ENCODE data around the gene SLC43A3. TPM values are rescaled to one million over a fixed set of nuclear protein-coding genes. Genes with fewer than 3 reads are reported as not detected.

The SLC43A3 gene
- total and polyA plus RNA-seq, 2 of the 4 experiments (the other 2 are of a cell fraction): 12.7 to 21.1 TPM

GRCh38 chr11:57474017-57474802 lies 47.3 kb upstream of the SLC43A3 start (continued):
- TF ChIP-seq, protein P1, sequence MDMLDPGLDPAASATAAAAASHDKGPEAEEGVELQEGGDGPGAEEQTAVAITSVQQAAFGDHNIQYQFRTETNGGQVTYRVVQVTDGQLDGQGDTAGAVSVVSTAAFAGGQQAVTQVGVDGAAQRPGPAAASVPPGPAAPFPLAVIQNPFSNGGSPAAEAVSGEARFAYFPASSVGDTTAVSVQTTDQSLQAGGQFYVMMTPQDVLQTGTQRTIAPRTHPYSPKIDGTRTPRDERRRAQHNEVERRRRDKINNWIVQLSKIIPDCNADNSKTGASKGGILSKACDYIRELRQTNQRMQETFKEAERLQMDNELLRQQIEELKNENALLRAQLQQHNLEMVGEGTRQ (IDR thresholded peaks at IDR 0.05; ENCODE audit: low read depth, low read length): no peak

GRCh38 chr11:57473285-57473841 lies 46.4 kb upstream of the SLC43A3 start:
- Histone ChIP-seq H2BK120ac (ENCODE audit: low read depth, low read length) (no peak overlapping the region), H3K9me3 (ENCODE audit: control insufficient read depth, insufficient read depth, low read length) (no peaks in the 10 kb centered on the region), H3K4ac (ENCODE audit: low read depth, low read length) (no peak overlapping the region), H3K27ac (ENCODE audit: insufficient read depth, low read length) (no peak overlapping the region), H3K36me3 (ENCODE audit: control insufficient read depth, insufficient read depth, low read length) (no peaks in the 10 kb centered on the region), H2BK15ac (ENCODE audit: low read depth, low read length) (no peak overlapping the region), H3K4me2 (ENCODE audit: low read depth, low read length) (no peak overlapping the region), H3K79me1 (ENCODE audit: low read depth in 1 of 2, low read length in 2 of 2) (no peaks in the 10 kb centered on the region), H3K4me1 (ENCODE audit: control insufficient read depth, insufficient read depth, low read length) (no peaks in the 10 kb centered on the region), H3K14ac (replicated peaks; ENCODE audit: low read depth, low read length) (no peak overlapping the region), H2AFZ (replicated peaks; ENCODE audit: low read length, poor library complexity) (no peak overlapping the region), H2BK5ac (ENCODE audit: low read depth, low read length, poor library complexity, severe bottlenecking) (no peak overlapping the region), H4K5ac (ENCODE audit: low read depth, low read length) (no peak overlapping the region), H3K23ac (ENCODE audit: low read depth, low read length) (no peak overlapping the region), H3K18ac (ENCODE audit: low read depth, low read length) (no peak overlapping the region), H3K56ac (ENCODE audit: extremely low read depth, insufficient read depth, low read length) (no peak overlapping the region), H3K27me3 (ENCODE audit: control insufficient read depth, insufficient read depth, low read length) (peaks cover 35% of the 10 kb centered on the region), H2AK9ac (replicated peaks; ENCODE audit: low read depth, low read length, poor library complexity) (no peak overlapping the region), H2BK20ac (ENCODE audit: low read depth, low read length) (no peak overlapping the region), H3K9ac (ENCODE audit: low read depth, low read length) (no peak overlapping the region), H3K9me1 (ENCODE audit: insufficient read depth, low read length) (no peaks in the 10 kb centered on the region), H4K20me1 (ENCODE audit: insufficient read depth, low read length) (no peaks in the 10 kb centered on the region; the same call in 1 of the 2 replicates), H4K91ac (ENCODE audit: insufficient read depth, low read depth, low read length) (no peak overlapping the region), H2AK5ac (ENCODE audit: low read depth, low read length) (no peak overlapping the region), H3K4me3 (ENCODE audit: insufficient read depth, low read depth, low read length) (no peak overlapping the region), H4K8ac (ENCODE audit: low read depth in 2 of 2, low read length in 2 of 2) (no peak overlapping the region)
- BruUV-seq (replicated peaks): no TSS peak
- no peak for DNase-seq
- dilution Hi-C loops (cut with HindIII; ENCODE audit: low sequenced_read_pairs, unreplicated experiment): no loop called here
- ChIA-PET POLR2A (ENCODE audit: unreplicated experiment) (no interaction called here), CTCF (interaction anchor here (0.7 to 1.4 kb wide), 4 partner anchors 9 to 54 kb away, joined by 3 to 6 read pairs (median 4); no protein-coding TSS in a partner anchor)
- TF ChIP-seq FOS (IDR thresholded peaks at IDR 0.05; ENCODE audit: low read depth, low read length): no peak
- no peak for TF ChIP-seq CEBPB (IDR thresholded peaks at IDR 0.05; ENCODE audit: low read depth, low read length)
- no peak for TF ChIP-seq BHLHE40 (IDR thresholded peaks at IDR 0.05; ENCODE audit: low read depth, low read length)
- TF ChIP-seq MAFK (IDR thresholded peaks at IDR 0.05; ENCODE audit: low read depth, low read length): no peak
- no peak for TF ChIP-seq NFE2L2 (IDR thresholded peaks at IDR 0.05; ENCODE audit: low read depth, low read length)
- TF ChIP-seq RFX5 (IDR thresholded peaks at IDR 0.05; ENCODE audit: low read depth, low read length): no peak
- TF ChIP-seq MAZ (IDR thresholded peaks at IDR 0.05; ENCODE audit: borderline replicate concordance, low read depth, low read length): no peak
- no peak for TF ChIP-seq CHD1 (IDR thresholded peaks at IDR 0.05; ENCODE audit: low read depth, low read length)
- no peak for TF ChIP-seq SMC3 (IDR thresholded peaks at IDR 0.05; ENCODE audit: low read depth, low read length)
- TF ChIP-seq MXI1 (IDR thresholded peaks at IDR 0.05; ENCODE audit: borderline replicate concordance, low read depth, low read length): no peak
- WGBS, 2 experiments (ENCODE audit: extremely low coverage in 2 of 2, insufficient read length in 1 of 2): 17% methylated on average over 2 of the region's 6 CpGs; no CpG with 5 or more reads in 1 of the 2 experiments
- in situ Hi-C loops (cut with MboI; ENCODE audit: low sequenced_read_pairs): no loop called here
- ATAC-seq (ENCODE audit: low read depth): no peak
- intact Hi-C loops (cut with micrococcal nuclease): no loop called here

Measured in IMR-90 (cell line).